Trophoblast cell (in vitro differentiated cells and primary cell): ENCODE data around the gene ASIC4. TPM values are rescaled to one million over a fixed set of nuclear protein-coding genes. Genes with fewer than 3 reads are reported as not detected.
A peak's percentile ranks its signal among the peaks of the same experiment; 100 is the strongest.

Source experiments
- DNase-seq, 2 donors: peaks; one replicate each; pipeline ENCODE4 v3.0.0-alpha.2; 2016
- H2AFZ ChIP-seq: 2 replicates; pipeline ENCODE4 v1.6.1; 2013; ENCODE audit warnings: low read length, moderate library complexity, mild to moderate bottlenecking; ENCODE audit not compliant: insufficient read depth, poor library complexity
- H2AK5ac ChIP-seq: 2 replicates; pipeline ENCODE4 v1.6.1; 2013; ENCODE audit warnings: mild to moderate bottlenecking, low read length
- H2BK120ac ChIP-seq: 2 replicates; pipeline ENCODE4 v1.6.1; 2013; ENCODE audit warnings: low read length, mild to moderate bottlenecking, moderate library complexity; ENCODE audit not compliant: insufficient read depth, poor library complexity
- H2BK12ac ChIP-seq: 2 replicates; pipeline ENCODE4 v1.6.1; 2013; ENCODE audit warnings: mild to moderate bottlenecking, low read length, moderate library complexity
- H2BK5ac ChIP-seq: 2 replicates; pipeline ENCODE4 v1.6.1; 2013; ENCODE audit warnings: low read length, low read depth, moderate library complexity, mild to moderate bottlenecking; ENCODE audit not compliant: poor library complexity
- H3K14ac ChIP-seq: 2 replicates; pipeline ENCODE4 v1.6.1; 2013; ENCODE audit warnings: mild to moderate bottlenecking, low read length
- H3K18ac ChIP-seq: 2 replicates; pipeline ENCODE4 v1.6.1; 2013; ENCODE audit warnings: mild to moderate bottlenecking, low read length
- H3K23ac ChIP-seq: 2 replicates; pipeline ENCODE4 v1.6.1; 2013; ENCODE audit warnings: low read length
- H3K27ac ChIP-seq: 2 replicates; pipeline ENCODE4 v1.5.1; 2013; ENCODE audit warnings: low read depth, mild to moderate bottlenecking, inconsistent platforms, low read length, moderate library complexity
- H3K27me3 ChIP-seq: 2 replicates; pipeline ENCODE4 v1.6.1; 2013; ENCODE audit warnings: inconsistent platforms, mild to moderate bottlenecking, low read length, moderate library complexity; ENCODE audit not compliant: insufficient read depth
- H3K36me3 ChIP-seq, 2 experiments: 1 replicate in 1 of 2; 2 replicates in 1 of 2; pipeline ENCODE4 v1.6.1; 2013; ENCODE audit warnings: low read length in 2 of 2, mild to moderate bottlenecking in 2 of 2, moderate library complexity in 1 of 2; ENCODE audit not compliant: insufficient read depth in 2 of 2, control insufficient read depth in 1 of 2
- H3K4ac ChIP-seq: 2 replicates; pipeline ENCODE4 v1.6.1; 2013; ENCODE audit warnings: low read depth, mild to moderate bottlenecking, low read length, moderate library complexity
- H3K4me1 ChIP-seq, 2 experiments: 1 replicate in 1 of 2; 2 replicates in 1 of 2; pipeline ENCODE4 v1.6.1; 2013; ENCODE audit warnings: low read length in 2 of 2, mild to moderate bottlenecking in 2 of 2, moderate library complexity in 1 of 2; ENCODE audit not compliant: insufficient read depth in 2 of 2, control insufficient read depth in 1 of 2
- H3K4me2 ChIP-seq: 2 replicates; pipeline ENCODE4 v1.6.1; 2013; ENCODE audit warnings: inconsistent platforms, mild to moderate bottlenecking, low read length, moderate library complexity
- H3K4me3 ChIP-seq: 2 replicates; pipeline ENCODE4 v1.5.1; 2013; ENCODE audit warnings: mild to moderate bottlenecking, low read depth, low read length, inconsistent platforms
- H3K79me1 ChIP-seq: one replicate; pipeline ENCODE4 v1.6.1; 2013; ENCODE audit warnings: low read length
- H3K79me2 ChIP-seq: 2 replicates; pipeline ENCODE4 v1.6.1; 2013; ENCODE audit warnings: low read length, mild to moderate bottlenecking; ENCODE audit not compliant: control insufficient read depth, insufficient read depth, poor library complexity
- H3K9ac ChIP-seq: 2 replicates; pipeline ENCODE4 v1.6.1; 2013; ENCODE audit warnings: mild to moderate bottlenecking, low read length
- H3K9me3 ChIP-seq: 2 replicates; pipeline ENCODE4 v1.6.1; 2013; ENCODE audit warnings: low read depth, mild to moderate bottlenecking, control low read depth, inconsistent platforms, low read length; ENCODE audit not compliant: insufficient read depth
- H4K12ac ChIP-seq: 2 replicates; pipeline ENCODE4 v1.6.1; 2013; ENCODE audit warnings: low read depth, mild to moderate bottlenecking, low read length, moderate library complexity
- H4K8ac ChIP-seq: 2 replicates; pipeline ENCODE4 v1.6.1; 2013; ENCODE audit warnings: low read depth, mild to moderate bottlenecking, low read length, moderate library complexity
- H4K91ac ChIP-seq: one replicate; pipeline ENCODE4 v1.6.1; 2013; ENCODE audit warnings: low read depth, mild to moderate bottlenecking, low read length, moderate library complexity
- WGBS: extraction: QIAGEN DNeasy Blood & Tissue Kit; methylation state at CpG from one replicate; pipeline ENCODE4 v1.1.7; 2013; ENCODE audit warnings: missing lambda C conversion rate; ENCODE audit not compliant: insufficient read length, insufficient coverage; ENCODE audit errors: extremely low coverage; 5-methylcytosine and 5-hydroxymethylcytosine counted together
- polyA plus RNA-seq: library from polyadenylated mRNA; stranded (reverse); fragments of 200-250 nt; gene quantifications from 2 replicates; pipeline ENCODE4 v1.2.3, GENCODE V29; 2013

ASIC4 gene
- 0.22 and 0.23 TPM in 2 replicates for polyA plus RNA-seq

DNA sequence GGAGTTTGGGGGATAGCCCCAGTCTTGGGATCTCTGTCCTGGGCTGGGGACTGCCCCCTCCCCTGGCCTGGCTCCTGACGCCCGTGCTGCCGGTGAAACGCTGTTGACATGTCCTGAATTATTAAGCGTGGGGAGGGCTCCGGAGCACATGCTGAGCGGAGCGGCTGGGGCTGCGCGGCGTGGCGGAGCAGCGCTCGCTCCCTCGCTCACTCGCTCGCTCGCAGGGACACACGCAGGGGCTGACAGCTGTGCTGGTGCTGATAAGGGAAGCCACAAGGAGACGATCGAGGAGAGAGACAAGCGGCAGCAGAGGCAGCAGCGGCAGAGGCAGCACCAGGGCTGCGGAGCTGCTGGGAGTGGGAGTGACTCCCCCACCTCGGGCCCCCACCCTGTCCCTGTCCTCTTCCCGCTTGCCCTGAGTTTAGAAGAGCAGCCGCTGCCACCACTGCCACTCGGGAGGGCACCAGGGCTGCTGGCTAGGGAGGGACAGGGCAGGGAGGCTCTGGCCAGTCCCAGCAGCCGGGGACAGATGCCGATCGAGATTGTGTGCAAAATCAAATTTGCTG lies at the start of gene ASIC4:
Gene ASIC4 (plus strand): TSS at position 287 of the 566 bp plus-strand sequence. CDS start 243 bp downstream, at position 530.
- no peak within 1 kb of the TSS for H3K18ac ChIP-seq
- no peak within 1 kb of the TSS for H2BK5ac ChIP-seq
- no CpG with 5 or more reads among the region's 31 CpGs for WGBS
- peaks cover 27% of the 10 kb centered on the region for H3K27me3 ChIP-seq
- no peak within 1 kb of the TSS for H2AFZ ChIP-seq
- H3K4me3 ChIP-seq: no peak within 1 kb of the TSS
- no peaks in the 10 kb centered on the region for H3K79me2 ChIP-seq
- no peak within 1 kb of the TSS for H3K27ac ChIP-seq
- no peak within 1 kb of the TSS for H4K12ac ChIP-seq
- DNase-seq: peak in 1 of 2 donors; percentile 31
- H2AK5ac ChIP-seq: no peak within 1 kb of the TSS
- no peak within 1 kb of the TSS for H4K91ac ChIP-seq
- H3K9me3 ChIP-seq: peaks cover 11% of the 10 kb centered on the region
- H3K4me2 ChIP-seq: no peak within 1 kb of the TSS
- H3K79me1 ChIP-seq: no peaks in the 10 kb centered on the region
- no peak within 1 kb of the TSS for H3K4ac ChIP-seq
- H3K36me3 ChIP-seq: no peaks in the 10 kb centered on the region
- H3K4me1 ChIP-seq: peaks cover 0 to 6% of the 10 kb centered on the region in 2 experiments
- no peak within 1 kb of the TSS for H3K9ac ChIP-seq
- no peak within 1 kb of the TSS for H3K23ac ChIP-seq
- H3K14ac ChIP-seq: no peak within 1 kb of the TSS
- no peak within 1 kb of the TSS for H2BK120ac ChIP-seq
- H2BK12ac ChIP-seq: no peak within 1 kb of the TSS
- no peak within 1 kb of the TSS for H4K8ac ChIP-seq

GRCh38 chr2:219465659-219466561 lies 48.4 kb upstream of the ASIC4 start:
- Histone ChIP-seq H2BK120ac (no peak overlapping the region), H4K91ac (no peak overlapping the region), H3K4me2 (no peak overlapping the region), H3K14ac (no peak overlapping the region), H3K4ac (no peak overlapping the region), H2BK5ac (no peak overlapping the region), H3K9me3 (peaks cover 3% of the 10 kb centered on the region), H3K27ac (no peak overlapping the region), H2AK5ac (no peak overlapping the region), H3K4me3 (no peak overlapping the region), H3K79me1 (peaks cover 8% of the 10 kb centered on the region), H4K12ac (no peak overlapping the region), H3K4me1 (peaks cover 11 to 15% of the 10 kb centered on the region in 2 experiments), H2BK12ac (no peak overlapping the region), H3K36me3 (peaks cover 5 to 12% of the 10 kb centered on the region in 2 experiments), H3K27me3 (no peaks in the 10 kb centered on the region), H3K79me2 (no peaks in the 10 kb centered on the region), H3K23ac (no peak overlapping the region), H3K9ac (no peak overlapping the region), H2AFZ (no peak overlapping the region), H3K18ac (no peak overlapping the region), H4K8ac (no peak overlapping the region)
- WGBS: no CpG with 5 or more reads among the region's 47 CpGs
- DNase-seq: no peak

- Histone ChIP-seq H2BK120ac (no peak overlapping the region), H3K14ac (no peak overlapping the region), H3K23ac (no peak overlapping the region), H3K9ac (no peak overlapping the region), H3K9me3 (peaks cover 3% of the 10 kb centered on the region), H4K12ac (no peak overlapping the region), H3K79me1 (no peaks in the 10 kb centered on the region), H4K8ac (no peak overlapping the region), H3K36me3 (peaks cover 2 to 12% of the 10 kb centered on the region in 2 experiments), H3K4me2 (no peak overlapping the region), H2AK5ac (no peak overlapping the region), H4K91ac (no peak overlapping the region), H3K4me1 (peaks cover 4 to 5% of the 10 kb centered on the region in 2 experiments), H2BK12ac (no peak overlapping the region), H2AFZ (no peak overlapping the region), H3K4ac (no peak overlapping the region), H3K18ac (no peak overlapping the region), H2BK5ac (no peak overlapping the region), H3K27ac (no peak overlapping the region), H3K4me3 (no peak overlapping the region), H3K27me3 (no peaks in the 10 kb centered on the region), H3K79me2 (no peaks in the 10 kb centered on the region)
- no peak for DNase-seq
- no CpG with 5 or more reads among the region's 28 CpGs for WGBS
Measured at GRCh38 chr2:219466816-219467735, 47.2 kb upstream of the ASIC4 start.

DNA sequence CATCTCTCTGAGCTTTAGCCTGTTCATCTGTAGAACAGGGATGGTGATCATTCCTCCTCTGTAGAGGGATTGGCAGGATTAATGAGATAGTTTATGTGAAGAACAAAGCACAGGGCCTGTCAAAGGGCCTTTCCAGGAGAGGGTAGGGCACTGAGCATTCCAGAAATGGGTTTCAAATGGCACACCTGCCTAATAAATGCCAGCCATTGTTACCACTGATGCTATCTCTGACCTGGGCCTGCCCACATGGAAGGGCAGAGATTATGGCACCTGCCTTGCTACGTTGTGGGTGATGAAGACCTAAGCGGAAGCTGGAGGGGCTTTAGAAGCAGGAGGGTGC lies 46.6 kb upstream of the ASIC4 start:
- Histone ChIP-seq H2BK12ac (no peak overlapping the region), H3K4ac (no peak overlapping the region)
- no CpG with 5 or more reads among the region's 2 CpGs for WGBS

More for the DNA sequence above, 46.6 kb upstream of the ASIC4 start:
- Histone ChIP-seq H3K36me3 (peaks cover 2 to 8% of the 10 kb centered on the region in 2 experiments), H2BK5ac (no peak overlapping the region), H4K8ac (no peak overlapping the region), H2AFZ (no peak overlapping the region), H2AK5ac (no peak overlapping the region), H3K18ac (no peak overlapping the region), H3K9me3 (peaks cover 3% of the 10 kb centered on the region), H3K4me3 (no peak overlapping the region), H4K12ac (no peak overlapping the region), H3K4me2 (no peak overlapping the region), H3K14ac (no peak overlapping the region), H3K4me1 (peaks cover 4 to 5% of the 10 kb centered on the region in 2 experiments), H3K27me3 (no peaks in the 10 kb centered on the region), H3K9ac (no peak overlapping the region), H2BK120ac (no peak overlapping the region), H3K23ac (no peak overlapping the region), H4K91ac (no peak overlapping the region), H3K27ac (no peak overlapping the region), H3K79me2 (no peaks in the 10 kb centered on the region), H3K79me1 (no peaks in the 10 kb centered on the region)
- no peak for DNase-seq
